MCF 10A (cell line): Measurements from ENCODE around the gene PCDHB9. TPM values are rescaled to one million over a fixed set of nuclear protein-coding genes. Genes with fewer than 3 reads are reported as not detected.
"Not testable (repeated sequence)": the region's sequence is repeated elsewhere in the genome, so short reads cannot be mapped to it uniquely, and the experiment has no call there.

Experiments used
- BruUV-seq: library from RNA; stranded (reverse); fragments of 400-500 nt; replicated peaks from 2 replicates; lab custom pipeline; 2021; lab: Mats Ljungman, UMichigan
- CTCF ChIA-PET: fragments of 300-600 bp; sonication (Branson Sonifier 250); formaldehyde crosslinking; extraction: SDS; loops from one replicate; lab custom pipeline; 2021; ENCODE audit warnings: antibody characterized with exemption, inconsistent platforms; lab: Yijun Ruan, JAX
- POLR2A ChIA-PET: fragments of 300-600, 350-650 bp; sonication (Branson Sonifier 250); formaldehyde crosslinking; extraction: SDS; loops from one replicate; lab custom pipeline; 2020; ENCODE audit warnings: antibody characterized with exemption, inconsistent platforms; lab: Yijun Ruan, JAX
- DNase-seq: peaks from one replicate; pipeline ENCODE4 v3.0.0-alpha.2; 2018; ENCODE audit not compliant: unreplicated experiment
- H3K27ac Mint-ChIP-seq: one replicate; pipeline ENCODE4 v1.8.0; 2022; ENCODE audit warnings: mild to moderate bottlenecking, low read depth, mixed read lengths; ENCODE audit not compliant: unreplicated experiment
- H3K27me3 Mint-ChIP-seq: one replicate; pipeline ENCODE4 v1.8.0; 2022; ENCODE audit warnings: mixed read lengths; ENCODE audit not compliant: insufficient read depth, unreplicated experiment
- H3K36me3 Mint-ChIP-seq: one replicate; pipeline ENCODE4 v1.8.0; 2022; ENCODE audit warnings: mild to moderate bottlenecking, moderate library complexity, mixed read lengths; ENCODE audit not compliant: insufficient read depth, unreplicated experiment
- H3K4me1 Mint-ChIP-seq: one replicate; pipeline ENCODE4 v1.8.0; 2022; ENCODE audit warnings: mixed read lengths; ENCODE audit not compliant: insufficient read depth, unreplicated experiment
- H3K4me3 Mint-ChIP-seq: one replicate; pipeline ENCODE4 v1.8.0; 2022; ENCODE audit warnings: mild to moderate bottlenecking, moderate library complexity, mixed read lengths; ENCODE audit not compliant: unreplicated experiment
- H3K9me3 Mint-ChIP-seq: one replicate; pipeline ENCODE4 v1.8.0; 2022; ENCODE audit warnings: mixed read lengths; ENCODE audit not compliant: unreplicated experiment
- CTCF ChIP-seq: fragments of 200-600 bp; IDR thresholded peaks from one replicate; pipeline ENCODE4 v1.8.0; 2022; ENCODE audit warnings: antibody characterized with exemption, mild to moderate bottlenecking; ENCODE audit not compliant: unreplicated experiment
- intact Hi-C: fragments of 100-400 bp; cut with micrococcal nuclease; formaldehyde crosslinking; loops from 2 replicates; pipeline ENCODE4 v1.14.1; 2022
- total RNA-seq: library from RNA; stranded (reverse); gene quantifications from 2 replicates; pipeline ENCODE4 v1.2.3, GENCODE V29; 2022

The PCDHB9 gene
- total RNA-seq, 1 experiment from 2014 or later, result 1.0 TPM

GRCh38 chr5:141208478-141208877, 21.5 kb downstream of the PCDHB9 start, which contains the start of gene PCDHB12:
Gene PCDHB12, plus strand, starts transcription at chr5:141208719. Its CDS starts 189 bp downstream, at chr5:141208908.
- H3K9me3 Mint-ChIP-seq, result peaks cover 13% of the 10 kb centered on the region
- no peaks in the 10 kb centered on the region for H3K4me1 Mint-ChIP-seq
- ChIA-PET POLR2A (interaction anchor here (0.6 to 1.2 kb wide), 4 partner anchors 11 to 456 kb away, joined by 3 to 4 read pairs (median 4); partner anchors contain the start of gene TAF7), CTCF (interaction anchor here (0.5 to 2.5 kb wide), 12 partner anchors 9 to 359 kb away, joined by 3 to 22 read pairs (median 3); partner anchors contain the start of genes PCDHB11, PCDHB14, PCDHGB3 and TAF7)
- H3K36me3 Mint-ChIP-seq, result no peaks in the 10 kb centered on the region
- H3K4me3 Mint-ChIP-seq, result peak within 1 kb of the TSS; percentile 72
- no peak within 1 kb of the TSS for H3K27ac Mint-ChIP-seq
- peak; percentile 38 for TF ChIP-seq CTCF
- no peaks in the 10 kb centered on the region for H3K27me3 Mint-ChIP-seq
- no TSS peak for BruUV-seq
- DNase-seq, result peak; percentile 60
- intact Hi-C loops, result no loop called here

DNA sequence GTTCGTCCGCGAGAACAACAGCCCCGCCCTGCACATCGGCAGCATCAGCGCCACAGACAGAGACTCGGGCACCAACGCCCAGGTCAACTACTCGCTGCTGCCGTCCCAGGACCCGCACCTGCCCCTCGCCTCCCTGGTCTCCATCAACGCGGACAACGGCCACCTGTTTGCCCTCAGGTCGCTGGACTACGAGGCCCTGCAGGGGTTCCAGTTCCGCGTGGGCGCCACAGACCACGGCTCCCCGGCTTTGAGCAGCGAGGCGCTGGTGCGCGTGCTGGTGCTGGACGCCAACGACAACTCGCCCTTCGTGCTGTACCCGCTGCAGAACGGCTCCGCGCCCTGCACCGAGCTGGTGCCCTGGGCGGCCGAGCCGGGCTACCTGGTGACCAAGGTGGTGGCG, 23.3 kb downstream of the PCDHB9 start:
- CTCF ChIA-PET, BruUV-seq, H3K27ac Mint-ChIP-seq, H3K4me1 Mint-ChIP-seq, POLR2A ChIA-PET, DNase-seq, H3K4me3 Mint-ChIP-seq, intact Hi-C loops, H3K27me3 Mint-ChIP-seq, H3K36me3 Mint-ChIP-seq: not testable (repeated sequence)
- peaks cover 20% of the 10 kb centered on the region for H3K9me3 Mint-ChIP-seq

GRCh38 chr5:141210849-141211248, 23.9 kb downstream of the PCDHB9 start:
- H3K4me1 Mint-ChIP-seq, POLR2A ChIA-PET, BruUV-seq, intact Hi-C loops, H3K4me3 Mint-ChIP-seq, DNase-seq, CTCF ChIA-PET, H3K36me3 Mint-ChIP-seq, H3K27ac Mint-ChIP-seq, H3K27me3 Mint-ChIP-seq: not testable (repeated sequence)
- peaks cover 22% of the 10 kb centered on the region for H3K9me3 Mint-ChIP-seq

- H3K36me3 Mint-ChIP-seq, BruUV-seq: not testable (repeated sequence)
Measured at GRCh38 chr5:141213656-141214339, 26.8 kb downstream of the PCDHB9 start, which contains the start of gene PCDHB13. Gene PCDHB13, plus strand, starts transcription at chr5:141213919. Its CDS starts 205 bp downstream, at chr5:141214124.

DNA sequence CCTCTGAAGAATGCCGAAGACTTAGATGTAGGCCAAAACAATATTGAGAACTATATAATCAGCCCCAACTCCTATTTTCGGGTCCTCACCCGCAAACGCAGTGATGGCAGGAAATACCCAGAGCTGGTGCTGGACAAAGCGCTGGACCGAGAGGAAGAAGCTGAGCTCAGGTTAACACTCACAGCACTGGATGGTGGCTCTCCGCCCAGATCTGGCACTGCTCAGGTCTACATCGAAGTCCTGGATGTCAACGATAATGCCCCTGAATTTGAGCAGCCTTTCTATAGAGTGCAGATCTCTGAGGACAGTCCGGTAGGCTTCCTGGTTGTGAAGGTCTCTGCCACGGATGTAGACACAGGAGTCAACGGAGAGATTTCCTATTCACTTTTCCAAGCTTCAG, 27.6 kb downstream of the PCDHB9 start:
- peaks cover 20% of the 10 kb centered on the region for H3K9me3 Mint-ChIP-seq

More at GRCh38 chr5:141213656-141214339, 26.8 kb downstream of the PCDHB9 start, which contains the start of gene PCDHB13:
- CTCF ChIA-PET, result interaction anchor here (0.6 to 4.0 kb wide), 14 partner anchors 9 to 349 kb away, joined by 3 to 18 read pairs (median 4); partner anchors contain the start of genes PCDHB10, PCDHB14, PCDHGB3 and TAF7
- H3K4me3 Mint-ChIP-seq, result peak within 1 kb of the TSS; percentile 69
- not testable (repeated sequence) for H3K27me3 Mint-ChIP-seq, H3K27ac Mint-ChIP-seq, H3K4me1 Mint-ChIP-seq
- peaks cover 14% of the 10 kb centered on the region for H3K9me3 Mint-ChIP-seq
- POLR2A ChIA-PET, result interaction anchor here (0.7 to 1.5 kb wide), 2 partner anchors 344 to 351 kb away, joined by 3 to 6 read pairs; no protein-coding TSS in a partner anchor
- peak; percentile 69 for TF ChIP-seq CTCF
- DNase-seq, result peak; percentile 73
- intact Hi-C loops, result loop anchor here (1.0 to 2.0 kb wide), 2 partner anchors 311 to 348 kb away; no protein-coding TSS in a partner anchor

GRCh38 chr5:141215504-141215903, 28.5 kb downstream of the PCDHB9 start:
- intact Hi-C loops, H3K27ac Mint-ChIP-seq, H3K4me1 Mint-ChIP-seq, BruUV-seq, DNase-seq, H3K27me3 Mint-ChIP-seq, H3K36me3 Mint-ChIP-seq, H3K4me3 Mint-ChIP-seq: not testable (repeated sequence)
- ChIA-PET POLR2A (interaction anchor here (1.7 kb wide), 1 partner anchor 342 kb away, joined by 4 read pairs; no protein-coding TSS in a partner anchor), CTCF (interaction anchor here (4.0 kb wide), 1 partner anchor 348 kb away, joined by 18 read pairs; no protein-coding TSS in a partner anchor)
- H3K9me3 Mint-ChIP-seq, result peaks cover 27% of the 10 kb centered on the region

More for the DNA sequence above, 27.6 kb downstream of the PCDHB9 start:
- POLR2A ChIA-PET, result interaction anchor here (1.5 kb wide), 1 partner anchor 350 kb away, joined by 6 read pairs; no protein-coding TSS in a partner anchor
- H3K27me3 Mint-ChIP-seq, DNase-seq, H3K4me3 Mint-ChIP-seq, H3K27ac Mint-ChIP-seq, H3K36me3 Mint-ChIP-seq, H3K4me1 Mint-ChIP-seq, intact Hi-C loops: not testable (repeated sequence)
- CTCF ChIA-PET, result interaction anchor here (1.2 to 4.0 kb wide), 6 partner anchors 9 to 349 kb away, joined by 4 to 18 read pairs (median 8); partner anchors contain the start of genes PCDHB10, PCDHB14 and TAF7
- TSS peak; percentile 35 for BruUV-seq

GRCh38 chr5:141216035-141216434, 29.1 kb downstream of the PCDHB9 start:
- H3K27ac Mint-ChIP-seq, H3K36me3 Mint-ChIP-seq, H3K4me3 Mint-ChIP-seq, H3K27me3 Mint-ChIP-seq, BruUV-seq, H3K4me1 Mint-ChIP-seq, intact Hi-C loops, DNase-seq: not testable (repeated sequence)
- ChIA-PET CTCF (interaction anchor here (1.1 to 1.5 kb wide), 2 partner anchors 16 to 342 kb away, joined by 3 to 6 read pairs; no protein-coding TSS in a partner anchor), POLR2A (interaction anchor here (1.7 kb wide), 1 partner anchor 342 kb away, joined by 4 read pairs; no protein-coding TSS in a partner anchor)
- peaks cover 24% of the 10 kb centered on the region for H3K9me3 Mint-ChIP-seq
